ENCODE data around the gene EEF2KMT.

- TF ChIP-seq CTCF (IDR thresholded peaks at IDR 0.05) (no peak), POLR2A (IDR thresholded peaks at IDR 0.05; ENCODE audit: low read depth) (no peak)
Measured at GRCh38 chr16:5058476-5058875, 39.1 kb downstream of the EEF2KMT start.
